ENCODE measurements around the gene ASXL3. TPM values are rescaled to one million over a fixed set of nuclear protein-coding genes. Genes with fewer than 3 reads are reported as not detected.

ASXL3 gene
- total RNA-seq, 1 experiment from 2014 or later: not detected

DNA sequence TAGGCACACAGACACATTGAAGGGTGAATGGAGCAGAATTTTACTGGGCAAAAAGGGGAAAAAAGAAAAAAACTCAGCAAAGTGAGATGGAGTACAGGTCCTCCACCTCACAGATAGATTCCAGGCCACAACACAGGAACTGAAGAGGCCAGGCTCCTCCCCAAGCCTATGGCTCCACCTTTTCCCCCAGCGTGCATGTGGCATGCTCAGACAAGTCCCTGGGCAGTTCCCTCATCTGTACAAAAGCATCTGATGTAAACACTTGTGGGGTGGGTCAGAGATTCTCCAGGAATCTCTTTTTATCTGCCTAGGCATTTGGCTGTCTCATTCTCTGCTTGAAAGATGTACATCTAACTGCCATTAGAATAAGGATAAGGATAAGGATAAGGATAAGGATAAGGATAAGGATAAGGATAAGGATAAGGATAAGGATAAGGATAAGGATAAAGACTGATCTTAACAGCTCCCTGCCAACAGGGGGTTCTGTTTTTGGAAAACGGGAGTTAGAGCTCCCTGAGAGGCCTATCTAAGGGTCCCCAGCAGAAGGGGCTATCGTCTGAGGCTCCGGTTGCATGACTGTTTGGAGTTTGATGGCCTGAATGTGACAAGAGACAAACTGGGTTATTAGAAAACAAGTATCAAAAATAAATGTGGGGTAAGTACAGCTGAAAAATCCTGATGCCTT lies 17.2 kb upstream of the ASXL3 start:
- TF ChIP-seq REST (IDR thresholded peaks at IDR 0.05; ENCODE audit: low read depth) (no peak), ELF1 (IDR thresholded peaks at IDR 0.05; ENCODE audit: borderline replicate concordance, low read depth) (no peak), EGR1 (IDR thresholded peaks at IDR 0.05; ENCODE audit: low read depth) (no peak), ZBTB33 (IDR thresholded peaks at IDR 0.05; ENCODE audit: extremely low read depth, insufficient replicate concordance, low read length) (no peak), POLR2AphosphoS5 (IDR thresholded peaks at IDR 0.05; ENCODE audit: low read depth, low read length) (no peak), RAD21 (IDR thresholded peaks at IDR 0.05; ENCODE audit: low read depth) (no peak), JUND (IDR thresholded peaks at IDR 0.05) (no peak), YY1 (IDR thresholded peaks at IDR 0.05; ENCODE audit: extremely low read depth, insufficient replicate concordance, low read depth, low read length) (no peak), EZH2phosphoT487 (IDR thresholded peaks at IDR 0.05; ENCODE audit: borderline replicate concordance) (no peak), ZFX (IDR thresholded peaks at IDR 0.05) (no peak), SRF (IDR thresholded peaks at IDR 0.05; ENCODE audit: low read depth) (no peak), SIN3A (IDR thresholded peaks at IDR 0.05; ENCODE audit: low read depth) (no peak), POLR2A (IDR thresholded peaks at IDR 0.05; ENCODE audit: borderline replicate concordance, extremely low read depth, insufficient read depth, insufficient read length) (no peak), SP1 (IDR thresholded peaks at IDR 0.05; ENCODE audit: low read depth) (no peak), EZH2 (IDR thresholded peaks at IDR 0.05) (no peak)
- TF ChIP-seq, protein P1, sequence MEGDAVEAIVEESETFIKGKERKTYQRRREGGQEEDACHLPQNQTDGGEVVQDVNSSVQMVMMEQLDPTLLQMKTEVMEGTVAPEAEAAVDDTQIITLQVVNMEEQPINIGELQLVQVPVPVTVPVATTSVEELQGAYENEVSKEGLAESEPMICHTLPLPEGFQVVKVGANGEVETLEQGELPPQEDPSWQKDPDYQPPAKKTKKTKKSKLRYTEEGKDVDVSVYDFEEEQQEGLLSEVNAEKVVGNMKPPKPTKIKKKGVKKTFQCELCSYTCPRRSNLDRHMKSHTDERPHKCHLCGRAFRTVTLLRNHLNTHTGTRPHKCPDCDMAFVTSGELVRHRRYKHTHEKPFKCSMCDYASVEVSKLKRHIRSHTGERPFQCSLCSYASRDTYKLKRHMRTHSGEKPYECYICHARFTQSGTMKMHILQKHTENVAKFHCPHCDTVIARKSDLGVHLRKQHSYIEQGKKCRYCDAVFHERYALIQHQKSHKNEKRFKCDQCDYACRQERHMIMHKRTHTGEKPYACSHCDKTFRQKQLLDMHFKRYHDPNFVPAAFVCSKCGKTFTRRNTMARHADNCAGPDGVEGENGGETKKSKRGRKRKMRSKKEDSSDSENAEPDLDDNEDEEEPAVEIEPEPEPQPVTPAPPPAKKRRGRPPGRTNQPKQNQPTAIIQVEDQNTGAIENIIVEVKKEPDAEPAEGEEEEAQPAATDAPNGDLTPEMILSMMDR (IDR thresholded peaks at IDR 0.05 in 2 of 3, conservative IDR thresholded peaks at IDR 0.05 in 1 of 3; ENCODE audit: borderline replicate concordance in 1 of 3, insufficient read depth in 1 of 3, low read depth in 2 of 3, low read length in 2 of 3): no peak
- CTCF ChIA-PET: no interaction called here
- H3K36me3 ChIP-seq (ENCODE audit: control insufficient read depth in 1 of 2, insufficient read depth in 2 of 2, low read length in 2 of 2): no peaks in the 10 kb centered on the region
- H3K9me3 ChIP-seq (ENCODE audit: control insufficient read depth in 1 of 2, insufficient read depth in 1 of 2, low read depth in 1 of 2, low read length in 2 of 2): peaks cover 5 to 22% of the 10 kb centered on the region in 2 experiments; a peak in 2 of 4 replicates
- no peaks in the 10 kb centered on the region for H3K27me3 ChIP-seq (ENCODE audit: insufficient read depth, low read length)
- H3K4me2 ChIP-seq (ENCODE audit: low read length): no peak overlapping the region
- no peak overlapping the region for H3K9ac ChIP-seq (ENCODE audit: low read length)
- intact Hi-C loops (cut with micrococcal nuclease): no loop called here
- no peak overlapping the region for H3K27ac ChIP-seq (ENCODE audit: low read depth, low read length)
- no peak overlapping the region for H3K4me3 ChIP-seq (replicated peaks in 1 of 2; ENCODE audit: low read depth in 1 of 2, low read length in 2 of 2)
- no peak for DNase-seq (ENCODE audit: low read depth, low spot score)
- no peaks in the 10 kb centered on the region for H4K20me1 ChIP-seq (ENCODE audit: insufficient read depth)
- no peaks in the 10 kb centered on the region for H3K4me1 ChIP-seq (ENCODE audit: control insufficient read depth in 1 of 2, insufficient read depth in 2 of 2, low read length in 2 of 2)
- BruUV-seq (replicated peaks): no TSS peak
- POLR2A ChIA-PET: no interaction called here
- H3K79me2 ChIP-seq (ENCODE audit: insufficient read depth, low read length): no peaks in the 10 kb centered on the region
- ATAC-seq: no peak
- RAD21 ChIA-PET (ENCODE audit: low non-redundant PET in 1 of 2, low total read pairs in 2 of 2, uncharacterized antibody in 2 of 2, unreplicated experiment in 2 of 2): no interaction called here
- no peaks in the 10 kb centered on the region for H3K9me2 ChIP-seq (ENCODE audit: insufficient read depth)
- no peak overlapping the region for H2AFZ ChIP-seq (ENCODE audit: low read depth, low read length, poor library complexity, severe bottlenecking)

Measured in HCT116 (cell line).